ENCODE data around the gene FAM240B.

DNA sequence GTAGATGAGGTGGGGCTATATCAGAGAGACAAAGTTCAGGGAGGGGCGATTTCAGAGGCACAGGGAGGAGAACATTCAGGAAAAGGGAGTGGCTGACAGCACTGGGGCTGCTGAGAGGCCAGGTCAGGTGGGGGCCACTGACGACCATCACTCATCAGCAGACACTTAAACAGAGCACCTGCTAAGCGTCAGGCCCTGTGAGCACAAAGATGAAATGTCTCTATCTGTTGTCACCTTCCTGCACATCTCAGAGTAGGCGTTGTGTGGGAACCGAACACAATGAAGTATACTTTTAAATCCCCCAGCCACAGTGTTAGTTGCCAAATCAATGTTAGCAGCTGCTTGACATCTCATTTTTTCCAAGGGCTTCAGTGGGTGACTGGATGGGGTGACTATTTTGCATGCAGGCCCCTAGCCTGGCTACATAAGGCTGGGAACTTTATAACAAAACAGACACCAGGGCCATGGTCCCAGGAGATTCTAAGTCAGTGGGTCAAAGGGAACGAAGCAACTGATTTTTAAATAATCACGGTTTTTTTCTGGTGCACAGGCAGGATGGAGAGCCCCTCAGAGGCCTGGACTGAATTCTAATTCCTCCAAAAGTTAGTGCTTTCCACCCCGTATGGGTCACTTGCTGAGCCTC lies 68.4 kb downstream of the FAM240B start:
- TF ChIP-seq CTCF (IDR thresholded peaks at IDR 0.05) (no peak), POLR2AphosphoS5 (IDR thresholded peaks at IDR 0.05) (no peak), POLR2A (IDR thresholded peaks at IDR 0.05; ENCODE audit: low read depth) (no peak)
